HG03045 (cell line): ENCODE data around the gene TASL.
"Not testable (repeated sequence)": the region's sequence is repeated elsewhere in the genome, so short reads cannot be mapped to it uniquely, and the experiment has no call there.

Source experiments
- ATAC-seq: cut with Tn5 transposase; IDR thresholded peaks from one replicate; pipeline ENCODE4 v1.9.1; 2021; ENCODE audit warnings: mild to moderate bottlenecking, moderate library complexity; ENCODE audit not compliant: unreplicated experiment

TASL gene

GRCh38 chrX:30580641-30581040 lies 3.1 kb upstream of the TASL start:
- ATAC-seq = no peak

DNA sequence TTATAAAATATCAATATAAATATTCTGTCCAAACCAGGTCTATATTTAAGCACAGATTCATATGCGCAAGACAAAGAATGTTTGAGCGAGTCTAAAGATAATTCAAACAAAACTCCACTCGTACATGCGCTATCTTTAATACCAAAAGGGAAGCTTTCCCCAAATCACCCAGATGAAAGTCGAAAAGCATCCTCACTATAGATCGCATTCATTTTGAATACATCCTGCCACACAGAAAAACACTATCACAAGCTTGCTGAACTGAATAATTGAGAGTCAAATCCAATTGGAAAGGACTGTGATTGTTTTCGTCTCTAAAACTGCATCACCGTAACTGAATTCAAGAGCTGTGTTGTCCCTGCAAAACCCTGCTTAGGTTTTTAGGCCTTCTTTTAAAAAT lies 685 bp downstream of the TASL start:
- no peak for ATAC-seq

GRCh38 chrX:30573125-30573524 lies 4.4 kb downstream of the TASL start:
- no peak for ATAC-seq

- ATAC-seq = no peak
These were observed 4.9 kb downstream of the TASL start for GRCh38 chrX:30572678-30573077.

GRCh38 chrX:30572004-30572403 lies 5.6 kb downstream of the TASL start:
- no peak for ATAC-seq

GRCh38 chrX:30570505-30570904 lies 7.1 kb downstream of the TASL start:
- ATAC-seq = no peak

DNA sequence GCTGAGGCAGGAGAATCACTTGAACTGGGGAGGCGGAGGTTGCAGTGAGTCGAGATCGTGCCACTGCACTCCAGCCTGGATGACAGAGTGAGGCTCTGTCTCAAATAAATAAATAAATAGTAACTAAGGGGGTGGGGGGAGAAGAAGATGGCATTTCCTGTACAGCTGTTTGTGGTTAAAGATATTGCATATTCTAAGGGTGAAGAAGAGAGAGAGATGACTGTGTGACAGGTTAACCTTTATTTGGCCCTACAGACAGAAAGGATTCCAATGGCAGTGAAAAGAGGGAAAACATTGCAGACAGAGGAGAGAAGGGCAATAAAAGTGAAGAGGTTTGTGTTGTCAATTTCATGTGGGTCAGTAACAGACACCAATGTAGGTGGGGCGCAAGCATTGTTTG lies 9.4 kb downstream of the TASL start:
- ATAC-seq = no peak

- not testable (repeated sequence) for ATAC-seq
These were observed 14.5 kb downstream of the TASL start for GRCh38 chrX:30563070-30563469.

DNA sequence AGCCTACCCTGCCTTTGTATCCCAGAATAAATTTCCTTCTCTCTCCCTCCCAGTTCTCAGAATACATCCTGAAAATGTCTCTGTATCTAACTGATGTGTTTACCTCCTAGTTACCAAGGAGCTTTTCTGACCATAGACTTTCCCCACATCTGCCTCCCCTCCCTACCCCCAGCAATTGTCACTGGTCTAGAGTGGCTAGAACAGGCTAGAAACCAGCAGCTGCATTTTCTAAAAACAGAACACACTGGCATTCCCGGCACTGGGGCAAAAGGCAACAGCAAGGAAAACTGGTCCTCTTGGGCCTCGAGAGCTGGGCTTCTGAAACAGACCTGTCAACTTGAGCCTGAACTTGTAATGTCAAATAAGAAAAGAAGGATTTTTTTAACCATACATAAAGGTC lies 16.4 kb downstream of the TASL start:
- no peak for ATAC-seq

- ATAC-seq = no peak
These were observed 39.3 kb downstream of the TASL start for GRCh38 chrX:30538271-30538670.

DNA sequence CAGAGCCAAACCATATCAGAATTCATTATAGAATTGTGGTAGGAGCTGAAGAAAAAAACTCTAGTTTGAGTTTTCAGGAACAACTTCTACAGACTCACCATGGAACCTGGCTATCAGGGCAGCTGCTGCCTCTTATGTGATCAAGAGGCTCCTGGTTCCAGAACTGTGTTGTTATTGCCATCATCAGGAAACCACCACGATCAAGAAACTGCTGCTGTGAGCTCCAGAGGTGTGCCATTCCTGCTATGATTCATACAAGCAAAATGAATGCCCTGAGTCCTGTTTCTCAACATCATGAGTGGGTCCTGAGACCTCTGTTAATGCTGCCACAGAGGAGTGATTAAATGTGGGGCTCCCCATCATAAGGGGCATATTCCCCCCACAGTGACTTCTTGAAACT lies 43.7 kb downstream of the TASL start:
- ATAC-seq = no peak

DNA sequence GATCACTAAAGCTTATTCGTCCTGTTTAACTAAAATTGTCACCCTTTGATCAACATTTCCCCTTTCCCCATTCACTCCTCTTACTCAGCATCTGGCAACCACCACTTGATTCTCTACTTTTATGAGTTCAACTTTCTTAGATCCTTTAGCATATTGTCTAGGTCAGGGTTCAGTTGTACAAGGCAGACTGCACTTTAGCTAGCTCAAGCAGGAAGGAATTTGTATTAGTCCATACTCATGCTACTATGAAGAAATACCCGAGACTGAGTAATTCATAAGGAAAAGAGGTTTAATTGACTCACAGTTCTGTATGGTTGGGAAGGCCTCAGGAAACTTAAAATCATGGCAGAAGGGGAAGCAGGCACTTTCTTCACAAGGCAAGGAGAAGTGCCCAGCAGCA lies 44.3 kb downstream of the TASL start:
- no peak for ATAC-seq

GRCh38 chrX:30530606-30531005 lies 47.0 kb downstream of the TASL start:
- no peak for ATAC-seq

DNA sequence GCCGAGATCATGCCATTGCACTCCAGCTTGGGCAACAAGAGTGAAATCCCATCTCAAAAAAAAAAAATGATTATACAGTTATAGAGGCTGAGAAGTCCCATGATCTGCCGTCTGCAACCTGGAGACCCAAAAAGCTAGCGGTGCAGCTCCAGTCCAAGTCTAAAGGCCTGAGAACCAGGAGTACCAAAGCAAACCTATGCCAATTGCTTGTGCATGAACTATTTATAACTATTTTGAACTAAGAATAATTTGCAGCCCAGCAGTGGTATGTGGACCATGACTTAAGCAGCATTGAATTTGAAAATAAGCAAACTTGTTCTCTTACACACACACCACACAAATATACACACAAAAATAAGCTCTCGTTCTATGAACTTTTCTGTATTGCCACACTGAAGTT lies 51.8 kb downstream of the TASL start:
- no peak for ATAC-seq

GRCh38 chrX:30521440-30522182 lies 56.0 kb downstream of the TASL start:
- ATAC-seq = no peak

DNA sequence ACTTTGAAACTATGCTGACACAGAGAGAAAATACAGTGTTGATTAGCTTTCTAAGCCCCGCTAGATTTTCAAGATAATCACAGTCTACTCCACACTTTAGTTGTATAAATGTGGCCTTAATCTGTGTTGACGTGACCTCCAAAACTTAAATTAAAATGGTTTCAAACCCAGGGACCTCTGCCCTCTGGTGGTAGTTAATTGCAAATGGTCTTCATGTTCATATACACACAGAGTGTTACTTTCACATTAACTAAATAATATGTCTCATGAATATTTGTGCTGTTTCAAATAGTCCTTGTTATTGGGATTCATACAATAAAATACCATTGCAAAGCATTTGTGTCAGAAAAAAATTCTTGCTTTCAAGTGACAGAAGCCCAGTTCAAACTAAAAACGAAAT lies 64.3 kb downstream of the TASL start:
- ATAC-seq = no peak
